Dermis microvascular lymphatic vessel endothelial cell (primary cell): Measurements from ENCODE around the gene IPO13. TPM values are rescaled to one million over a fixed set of nuclear protein-coding genes. Genes with fewer than 3 reads are reported as not detected.

ENCODE experiments used
- DNase-seq, 2 donors: peaks; one replicate each; pipeline versions ENCODE4 v3.0.0 to v3.0.0-alpha.2; 2010; ENCODE audit warnings: low read depth in 2 of 2
- total RNA-seq: library from RNA; depleted of rRNA; stranded (reverse); fragments of >200 nt; gene quantifications from 2 replicates; pipeline ENCODE4 v1.2.1, GENCODE V29; 2014

IPO13 gene, protein sequence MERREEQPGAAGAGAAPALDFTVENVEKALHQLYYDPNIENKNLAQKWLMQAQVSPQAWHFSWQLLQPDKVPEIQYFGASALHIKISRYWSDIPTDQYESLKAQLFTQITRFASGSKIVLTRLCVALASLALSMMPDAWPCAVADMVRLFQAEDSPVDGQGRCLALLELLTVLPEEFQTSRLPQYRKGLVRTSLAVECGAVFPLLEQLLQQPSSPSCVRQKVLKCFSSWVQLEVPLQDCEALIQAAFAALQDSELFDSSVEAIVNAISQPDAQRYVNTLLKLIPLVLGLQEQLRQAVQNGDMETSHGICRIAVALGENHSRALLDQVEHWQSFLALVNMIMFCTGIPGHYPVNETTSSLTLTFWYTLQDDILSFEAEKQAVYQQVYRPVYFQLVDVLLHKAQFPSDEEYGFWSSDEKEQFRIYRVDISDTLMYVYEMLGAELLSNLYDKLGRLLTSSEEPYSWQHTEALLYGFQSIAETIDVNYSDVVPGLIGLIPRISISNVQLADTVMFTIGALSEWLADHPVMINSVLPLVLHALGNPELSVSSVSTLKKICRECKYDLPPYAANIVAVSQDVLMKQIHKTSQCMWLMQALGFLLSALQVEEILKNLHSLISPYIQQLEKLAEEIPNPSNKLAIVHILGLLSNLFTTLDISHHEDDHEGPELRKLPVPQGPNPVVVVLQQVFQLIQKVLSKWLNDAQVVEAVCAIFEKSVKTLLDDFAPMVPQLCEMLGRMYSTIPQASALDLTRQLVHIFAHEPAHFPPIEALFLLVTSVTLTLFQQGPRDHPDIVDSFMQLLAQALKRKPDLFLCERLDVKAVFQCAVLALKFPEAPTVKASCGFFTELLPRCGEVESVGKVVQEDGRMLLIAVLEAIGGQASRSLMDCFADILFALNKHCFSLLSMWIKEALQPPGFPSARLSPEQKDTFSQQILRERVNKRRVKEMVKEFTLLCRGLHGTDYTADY
- total RNA-seq: 5.5 and 10.9 TPM in 2 replicates

DNA sequence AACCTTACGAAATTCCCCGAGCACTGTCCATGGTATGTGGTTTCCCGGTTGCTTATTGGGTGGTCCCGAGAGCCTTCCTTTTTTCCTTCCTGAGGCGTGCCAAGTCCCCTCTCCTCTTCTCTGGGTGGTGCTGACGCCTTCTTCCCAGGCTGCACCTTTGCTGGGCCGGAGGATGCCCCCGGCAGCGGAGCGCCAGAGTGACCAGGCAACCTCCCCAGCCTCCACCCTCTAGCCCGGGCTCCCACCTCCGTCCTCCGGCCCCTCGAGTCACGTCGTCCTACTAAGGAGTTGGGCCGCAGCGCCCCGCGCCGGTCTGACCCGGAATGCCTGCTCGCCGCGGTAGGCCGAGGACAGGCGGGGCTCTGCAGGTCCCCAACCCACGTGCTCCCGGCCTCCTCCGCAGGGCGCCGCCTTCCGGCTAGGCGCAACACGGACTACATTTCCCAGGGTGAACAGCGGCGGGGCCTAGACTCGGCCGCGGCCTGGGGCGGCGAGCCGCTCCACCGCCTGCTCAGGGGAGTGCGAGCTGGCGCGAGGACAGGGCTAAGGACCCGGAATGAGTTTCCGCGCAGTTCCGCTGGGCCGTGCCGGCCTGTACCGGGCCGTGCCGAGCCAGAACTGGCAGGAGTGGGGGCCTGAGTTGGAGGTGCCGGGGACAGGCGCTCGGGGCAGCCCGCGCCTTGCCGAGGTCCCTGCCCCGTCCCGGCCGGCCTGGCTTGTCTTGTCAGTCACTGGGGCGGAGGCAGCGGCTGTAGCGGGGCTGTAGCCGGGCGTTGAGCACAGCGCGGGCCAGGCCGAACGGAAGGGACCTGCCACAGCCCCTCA is at the start of gene IPO13:
IPO13 (plus strand) TSS at position 715 of the 825 bp plus-strand sequence. CDS start 651 bp downstream, outside the sequence.
- DNase-seq: peak; percentile 87 to 96

DNA sequence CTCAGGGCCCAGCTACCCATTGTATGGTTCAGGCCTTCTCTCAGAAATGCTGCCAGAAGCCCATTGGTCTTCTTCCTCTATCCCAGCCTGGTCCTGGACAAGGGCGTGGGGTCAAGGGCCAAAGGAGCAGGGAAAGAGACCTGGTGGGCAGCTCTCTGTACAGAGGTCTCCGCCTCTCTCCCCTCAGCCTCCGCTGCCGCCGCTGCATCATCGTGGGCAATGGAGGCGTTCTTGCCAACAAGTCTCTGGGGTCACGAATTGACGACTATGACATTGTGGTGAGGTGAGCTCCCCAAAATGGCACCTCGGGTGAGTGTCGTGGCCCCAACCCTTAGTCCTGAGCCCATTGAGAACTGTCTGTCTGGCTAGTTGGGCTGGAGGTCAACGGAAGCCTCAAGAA is 47.8 kb upstream of the IPO13 start:
- DNase-seq: no peak

DNA sequence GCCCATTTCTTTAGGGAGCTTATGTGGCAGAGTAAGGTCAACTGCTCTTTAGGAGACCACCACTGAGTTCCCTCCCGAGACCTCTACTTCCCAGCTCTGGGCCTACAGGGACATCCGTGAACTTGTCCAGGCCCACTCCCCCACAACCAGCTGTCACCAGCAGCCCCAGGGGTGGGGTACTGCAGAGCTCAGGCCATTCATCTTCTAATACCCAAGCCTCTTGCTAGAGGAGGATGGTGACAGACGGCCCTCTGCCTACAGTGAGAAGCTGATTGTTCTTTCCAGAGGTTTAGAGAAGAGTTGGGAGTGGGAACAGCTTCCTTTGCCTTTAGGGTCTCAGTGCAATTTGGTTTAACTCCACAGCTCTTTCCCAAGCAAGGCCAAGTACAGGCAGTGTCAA is 46.4 kb upstream of the IPO13 start:
- no peak for DNase-seq

DNA sequence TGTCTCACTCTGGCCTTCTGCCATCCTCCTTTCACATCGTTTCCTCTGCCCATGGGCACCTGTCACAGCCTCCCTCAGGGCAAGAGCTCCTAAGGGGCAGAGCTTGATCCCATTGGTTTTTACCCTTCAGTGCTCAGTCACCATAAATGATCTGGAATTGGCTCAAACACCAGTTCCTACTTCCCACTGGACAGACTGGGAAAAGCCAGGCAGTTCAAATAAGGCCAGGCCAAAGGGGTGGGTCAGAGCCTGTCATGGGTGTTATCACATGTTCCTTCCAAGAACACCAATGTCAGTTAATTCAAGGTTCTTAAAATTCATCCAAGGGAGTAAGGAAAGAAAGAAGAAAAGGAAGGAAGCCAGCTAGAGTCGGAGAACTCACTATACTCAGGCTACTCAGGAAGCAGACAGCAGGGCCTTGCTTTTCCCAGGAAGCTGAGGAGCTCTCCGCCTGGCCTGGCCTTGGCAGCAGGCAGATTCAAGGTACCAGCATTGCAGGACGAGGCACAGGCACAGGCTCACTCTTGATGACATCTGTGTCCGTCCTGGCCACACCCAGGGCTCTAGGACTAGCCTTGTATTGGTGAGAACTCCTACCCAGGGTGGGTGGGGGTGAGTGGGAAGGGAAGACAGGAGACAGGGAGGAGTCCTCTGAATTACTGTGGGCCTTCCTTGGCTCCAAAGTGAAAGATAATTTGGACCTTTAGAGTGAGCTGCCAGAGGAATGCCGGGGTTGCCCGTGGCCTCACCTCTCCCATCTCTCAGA is 45.4 kb upstream of the IPO13 start:
- no peak for DNase-seq

DNA sequence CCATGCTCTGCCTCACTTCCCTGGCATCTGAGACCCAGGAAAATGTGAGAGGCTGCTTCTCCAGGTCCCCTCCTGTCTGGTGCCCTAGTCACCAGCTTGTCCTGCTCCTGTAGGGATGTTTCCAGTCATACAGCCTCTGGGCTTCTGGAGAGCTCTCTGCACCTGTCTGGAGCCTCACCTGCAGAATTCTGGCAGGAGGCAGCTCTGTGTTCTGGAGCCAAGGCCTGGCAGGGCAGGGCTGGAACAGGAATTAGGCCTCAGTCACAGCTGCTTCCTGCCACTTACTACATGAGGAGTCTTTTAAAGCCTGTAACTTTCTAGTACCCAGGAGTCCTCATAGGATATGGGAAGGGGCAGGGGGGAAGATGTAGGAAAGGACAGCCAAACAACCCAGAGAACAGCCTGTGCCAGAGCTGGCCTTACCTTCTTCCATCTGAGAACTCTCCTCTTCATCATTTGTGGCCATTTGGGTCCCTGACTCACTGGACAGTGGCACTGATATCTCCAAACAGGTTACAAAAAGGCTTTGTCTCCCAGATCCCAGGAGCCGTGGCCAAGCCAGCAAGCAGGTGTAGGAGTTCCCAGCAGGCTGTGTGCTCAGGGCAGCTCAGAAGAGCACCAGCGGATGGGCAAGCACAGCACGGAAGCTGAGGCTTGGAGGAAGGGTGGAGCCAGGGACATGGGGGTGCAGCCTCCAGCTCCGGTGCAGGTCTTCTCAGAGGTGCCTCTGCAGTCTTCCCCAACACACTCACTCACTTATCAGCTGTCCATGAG is 44.5 kb upstream of the IPO13 start:
- DNase-seq: no peak

DNA sequence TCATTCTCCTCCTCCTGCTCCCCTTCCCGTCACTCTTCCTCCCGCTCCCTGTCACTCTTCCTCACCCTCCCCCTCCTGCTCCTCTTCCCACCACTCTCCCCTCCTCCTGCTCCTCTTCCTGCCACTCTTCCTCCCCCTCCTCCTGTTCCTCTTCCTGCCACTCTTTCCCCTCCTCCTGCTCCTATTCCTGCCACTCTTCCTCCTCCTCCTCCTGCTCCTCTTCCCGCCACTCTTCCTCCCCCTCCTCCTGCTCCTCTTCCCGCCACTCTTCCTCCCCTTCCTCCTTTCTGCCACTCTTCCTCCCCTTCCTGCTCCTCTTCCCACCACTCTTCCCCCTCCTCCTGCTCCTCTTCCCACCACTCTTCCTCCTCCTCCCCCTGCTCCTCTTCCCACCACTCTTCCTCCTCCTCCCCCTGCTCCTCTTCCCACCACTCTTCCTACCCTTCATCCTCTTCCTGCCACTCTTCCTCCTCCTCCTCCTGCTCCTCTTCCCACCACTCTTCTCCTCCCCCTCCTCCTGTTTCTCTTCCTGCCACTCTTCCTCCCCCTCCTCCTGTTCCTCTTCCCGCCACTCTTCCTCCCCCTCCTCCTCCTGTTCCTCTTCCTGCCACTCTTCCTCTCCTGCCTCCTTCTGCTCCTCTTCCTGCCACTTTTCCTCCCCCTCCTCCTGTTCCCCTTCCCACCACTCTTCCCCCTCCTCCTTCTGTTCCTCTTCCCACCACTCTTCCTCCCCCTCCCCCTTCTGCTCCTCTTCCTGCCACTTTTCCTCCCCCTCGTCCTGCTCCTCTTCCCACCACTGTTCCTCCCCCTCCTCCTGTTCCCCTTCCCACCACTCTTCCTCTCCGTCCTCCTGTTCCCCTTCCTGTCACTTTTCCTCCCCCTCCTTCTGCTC is 41.8 kb upstream of the IPO13 start:
- DNase-seq: no peak

DNA sequence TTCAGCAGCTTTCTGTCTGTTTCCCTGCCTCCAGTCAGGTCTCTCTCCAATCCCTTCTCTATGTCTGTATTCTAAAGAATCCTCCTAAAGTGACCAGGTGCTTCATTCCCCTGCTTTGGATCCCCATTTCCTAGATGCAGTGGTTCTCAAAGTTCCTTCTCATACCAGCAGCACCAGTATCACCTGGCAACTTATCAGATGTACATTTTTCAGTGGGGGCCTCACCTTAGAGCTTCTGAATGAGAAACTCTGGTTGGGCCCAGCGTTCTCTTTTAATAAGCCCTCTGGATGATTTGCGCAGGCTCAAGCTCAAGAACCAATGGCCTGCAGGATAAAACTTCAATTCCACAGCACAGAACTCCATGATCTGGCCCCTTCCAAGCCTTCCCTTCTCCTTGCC is 38.5 kb upstream of the IPO13 start:
- DNase-seq: no peak

DNA sequence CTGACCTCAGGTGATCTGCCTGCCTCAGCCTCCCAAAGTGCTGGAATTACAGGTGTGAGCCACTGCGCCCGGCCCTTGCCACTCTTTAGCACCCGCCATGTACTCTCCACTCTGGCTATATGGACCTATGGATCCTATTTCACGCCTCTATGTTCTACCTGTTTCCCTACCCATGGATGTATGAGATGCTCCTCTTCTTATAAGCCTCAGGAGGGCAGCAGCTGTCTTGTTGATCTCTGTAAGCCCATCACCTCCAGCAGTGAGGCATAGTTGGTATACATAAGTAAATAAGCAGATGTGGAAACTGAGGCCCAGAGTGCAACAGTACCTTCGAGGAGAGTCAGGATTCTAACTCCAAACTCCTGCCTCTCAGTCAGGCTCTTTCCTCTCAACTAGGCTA is 37.9 kb upstream of the IPO13 start:
- no peak for DNase-seq

DNA sequence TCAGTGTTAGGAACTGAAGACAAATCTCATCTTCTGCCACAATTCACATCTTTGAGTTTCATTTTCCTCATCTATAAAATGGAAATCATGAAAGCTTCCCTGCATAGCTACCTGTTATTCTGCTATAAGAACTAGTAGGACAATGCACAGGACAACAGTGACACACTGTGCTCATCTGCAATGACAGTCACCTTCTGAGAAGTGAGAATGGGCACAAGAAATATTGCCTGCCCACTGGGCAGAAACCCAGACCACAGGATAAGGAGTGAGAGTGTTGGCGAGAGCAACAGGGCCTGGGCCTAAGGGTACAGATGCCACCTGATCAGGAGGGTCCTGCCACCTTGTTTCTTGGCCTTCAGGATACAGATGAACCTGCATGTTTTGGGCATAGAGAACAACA is 36.4 kb upstream of the IPO13 start:
- no peak for DNase-seq

DNA sequence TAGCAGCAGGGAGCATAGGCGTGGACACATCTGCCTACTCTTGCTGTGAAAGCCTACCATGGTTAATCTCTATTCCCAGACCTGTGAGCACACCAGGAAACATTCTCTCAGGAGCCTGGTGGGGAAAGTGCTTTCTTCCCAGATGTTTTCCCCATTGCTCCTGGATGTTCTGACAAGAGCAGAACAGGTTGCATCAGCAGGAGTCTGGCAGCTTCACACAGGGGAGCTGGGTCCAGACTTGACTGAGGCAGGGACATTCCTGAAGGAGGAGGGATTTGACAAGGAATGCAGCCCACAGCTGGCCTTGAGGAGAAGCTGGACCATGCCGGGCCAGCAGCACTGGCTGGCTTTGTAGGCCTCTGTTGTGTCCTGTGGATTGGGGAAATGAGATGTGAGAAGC is 34.1 kb upstream of the IPO13 start:
- DNase-seq: no peak

DNA sequence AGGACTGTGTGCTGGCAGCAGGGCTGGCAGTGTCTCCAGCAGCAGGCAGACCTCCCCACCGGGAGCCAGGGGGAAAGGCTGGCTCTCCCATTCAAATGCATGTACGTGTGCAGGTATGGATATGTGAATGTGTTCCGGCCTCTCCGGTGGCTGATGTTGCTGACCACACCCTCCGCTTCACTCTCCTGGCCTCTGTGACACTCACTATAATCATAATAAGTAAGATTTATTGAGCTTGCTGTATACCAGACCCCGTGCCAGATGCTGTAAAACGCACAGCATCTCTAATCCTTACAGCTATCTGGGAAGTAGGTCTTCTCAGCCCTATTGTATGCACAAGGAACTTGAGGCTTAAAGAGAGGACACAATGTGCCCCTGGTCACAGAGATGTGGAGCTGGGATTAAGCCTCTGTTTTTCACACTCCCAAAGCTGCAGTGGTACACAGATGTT is 33.7 kb upstream of the IPO13 start:
- DNase-seq: no peak

DNA sequence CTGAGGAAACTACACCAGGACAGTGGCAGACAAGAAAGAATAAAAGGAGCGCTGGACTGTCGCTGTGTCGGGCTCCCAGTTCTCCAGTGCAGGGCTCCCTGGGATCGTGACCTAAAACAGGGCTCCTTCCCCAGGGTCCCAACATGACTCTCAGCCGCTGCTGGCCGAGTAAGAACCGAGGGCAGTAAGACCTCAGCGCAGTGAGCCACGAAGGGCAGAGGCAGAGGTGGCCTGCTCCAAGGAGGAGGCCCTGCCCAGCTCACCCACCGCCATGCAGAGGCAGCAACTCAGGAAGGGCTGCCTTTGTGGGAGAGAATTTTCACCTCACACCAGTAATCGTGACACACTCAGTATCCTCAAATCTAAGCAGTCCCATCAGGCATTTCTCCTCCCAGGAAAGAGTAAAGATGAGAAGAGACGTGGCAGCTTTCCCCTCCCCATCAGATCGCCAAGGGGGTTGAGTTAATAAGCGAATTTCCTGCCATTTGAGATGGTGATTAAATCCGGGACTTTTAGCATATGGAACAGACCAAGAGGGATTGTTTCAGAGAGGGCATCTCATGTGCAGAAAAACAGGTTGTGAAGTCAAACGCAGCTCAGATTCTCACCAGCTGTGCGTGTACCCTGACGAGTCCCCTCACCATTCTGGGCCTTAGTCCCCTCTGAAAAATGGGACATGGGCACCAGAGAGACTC is 32.9 kb upstream of the IPO13 start:
- no peak for DNase-seq

DNA sequence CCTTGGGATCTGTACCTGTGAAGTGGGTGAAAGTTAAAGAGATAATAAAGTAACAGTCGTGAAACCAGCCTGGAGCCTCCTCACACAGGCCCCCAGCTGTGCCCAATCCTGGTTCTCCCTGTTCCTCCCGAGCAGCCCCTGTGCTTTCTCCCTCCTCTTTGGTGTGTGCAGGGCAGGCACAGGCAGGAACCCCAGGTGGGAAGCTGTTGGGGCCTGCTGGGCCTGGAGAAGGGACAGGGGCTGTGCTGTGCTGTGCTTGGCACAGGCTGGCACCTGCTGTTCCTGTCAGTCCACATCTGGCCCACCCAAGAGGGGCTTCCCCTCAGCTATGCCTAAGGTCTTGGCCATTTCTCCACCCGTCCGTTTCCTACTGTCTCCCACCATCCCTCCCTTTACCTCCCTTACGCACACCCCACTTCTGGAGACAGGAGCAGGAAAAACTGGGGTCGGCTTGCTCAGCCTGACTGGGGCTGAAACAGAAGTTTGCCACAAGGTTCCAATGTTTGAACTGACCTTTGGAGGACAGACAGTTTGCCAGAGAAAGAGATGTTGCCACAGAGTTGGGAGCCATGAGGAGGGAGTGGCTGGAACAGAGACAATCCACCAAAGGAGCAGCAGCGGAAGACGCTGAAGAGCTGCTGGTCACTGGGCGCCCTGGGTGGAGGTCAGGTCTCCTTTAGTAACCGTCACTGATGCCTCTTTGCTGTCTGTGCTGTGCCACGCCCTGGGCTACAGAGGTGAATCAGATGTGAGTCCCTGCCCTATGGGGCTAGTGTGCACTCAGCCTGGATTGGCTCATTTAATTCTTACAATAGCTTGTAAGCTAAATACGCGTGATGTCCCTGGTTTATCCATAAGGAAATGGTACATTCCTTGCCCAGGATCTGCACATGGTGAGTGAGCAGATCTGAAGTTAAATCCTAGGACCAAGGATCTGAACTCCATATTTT is 31.9 kb upstream of the IPO13 start:
- DNase-seq: no peak

DNA sequence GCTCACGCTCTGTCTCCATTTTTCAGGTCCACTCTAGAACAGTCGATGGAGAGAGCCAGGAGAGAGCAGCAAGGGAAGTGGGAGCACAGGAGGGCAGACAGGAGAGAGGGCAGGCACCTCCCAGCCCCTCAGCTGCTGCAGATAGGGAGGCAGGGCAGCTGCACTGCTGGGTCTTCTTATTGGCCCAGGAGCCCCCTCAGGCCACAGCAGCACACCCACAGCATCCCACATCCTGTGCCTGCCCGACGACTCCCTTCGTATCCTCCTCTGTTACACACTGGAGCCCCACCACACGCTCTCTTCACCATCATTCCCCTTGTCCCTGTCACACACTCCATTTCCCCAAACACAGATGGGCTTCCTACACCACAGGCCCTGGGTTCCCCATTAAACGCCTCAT is 26.8 kb upstream of the IPO13 start:
- DNase-seq: no peak

DNA sequence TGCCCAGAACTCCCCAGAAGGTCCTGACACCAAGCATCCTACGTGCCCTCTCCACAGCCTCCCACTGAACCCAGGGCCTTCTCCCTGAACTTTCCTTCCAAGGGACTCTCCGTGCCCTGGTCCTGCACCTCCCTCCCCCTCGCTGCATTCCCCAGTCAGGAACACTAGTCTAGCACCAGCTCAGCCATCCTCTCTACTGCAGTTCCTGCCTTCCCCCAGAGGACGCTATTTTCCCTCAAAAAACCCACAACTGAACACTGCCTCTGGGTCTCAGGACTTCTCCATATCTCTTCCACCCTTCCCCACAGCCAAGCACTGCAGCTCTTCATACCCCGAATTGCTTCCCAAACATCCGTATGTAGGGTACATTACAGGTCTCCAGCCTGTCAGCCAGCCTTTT is 25.7 kb upstream of the IPO13 start:
- no peak for DNase-seq

DNA sequence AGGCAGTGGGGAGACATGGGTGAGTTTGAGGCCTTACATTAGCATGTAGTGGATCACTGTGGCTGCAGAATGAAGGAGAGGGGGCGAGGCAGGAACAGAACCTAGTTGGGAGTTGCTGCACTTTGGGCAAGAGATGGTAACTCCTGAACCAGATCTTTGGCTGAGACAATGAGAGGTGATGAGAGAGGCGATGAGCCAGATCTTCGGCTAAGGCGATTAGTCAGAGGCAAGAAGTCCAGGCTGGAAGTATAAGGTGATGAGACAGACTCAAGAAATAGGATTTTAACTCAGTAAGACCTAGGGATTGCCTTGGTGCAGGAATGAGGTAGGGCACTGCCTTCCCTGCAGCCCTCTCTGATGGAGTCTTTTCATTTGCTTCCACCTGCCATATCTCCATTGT is 22.2 kb upstream of the IPO13 start:
- DNase-seq: no peak

DNA sequence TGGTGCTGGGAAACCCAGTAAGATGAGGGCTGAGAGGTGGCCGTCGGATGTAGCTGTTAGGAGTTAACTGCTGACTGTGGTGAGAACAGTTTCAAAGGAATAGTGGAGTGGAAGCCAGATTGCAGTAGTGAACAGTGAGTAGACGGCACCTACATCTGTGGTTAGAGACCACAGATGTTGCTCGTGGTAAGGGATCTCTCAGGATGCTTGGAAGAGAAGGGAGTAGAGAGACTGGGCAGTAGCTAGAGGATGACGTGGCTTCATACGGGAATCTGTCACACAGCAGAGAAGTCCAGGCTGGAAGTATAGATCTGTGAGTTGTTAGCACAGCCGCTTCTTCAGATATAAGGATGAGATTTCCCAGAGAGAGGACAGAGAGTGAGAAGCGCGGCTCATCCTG is 20.9 kb upstream of the IPO13 start:
- DNase-seq: no peak
